Lung (tissue), 12 donors: ENCODE data around the gene ZNF738. TPM values are rescaled to one million over a fixed set of nuclear protein-coding genes. Genes with fewer than 3 reads are reported as not detected.

Experiments
- ATAC-seq: fragments of 200-7000 bp; cut with Tn5 transposase; one replicate; pipeline ENCODE4 v1.9.1; 2020; ENCODE audit warnings: moderate number of reproducible peaks; ENCODE audit not compliant: insufficient read depth, low FRiP score
- DNase-seq, 3 donors: peaks; one replicate each; pipeline ENCODE4 v3.0.0-alpha.2; 2013 to 2017
- H3K27ac ChIP-seq, 2 donors: one replicate each; pipeline ENCODE4 v1.5.1; 2013; ENCODE audit warnings: mild to moderate bottlenecking in 2 of 2, moderate library complexity in 2 of 2, control low read depth in 1 of 2, inconsistent platforms in 1 of 2, low read depth in 1 of 2, low read length in 1 of 2
- H3K27me3 ChIP-seq, 3 donors: one replicate each; pipeline ENCODE4 v1.5.1; 2013; ENCODE audit warnings: low read length in 2 of 3; ENCODE audit not compliant: control insufficient read depth in 3 of 3, insufficient read depth in 3 of 3
- H3K36me3 ChIP-seq, 4 donors: one replicate each; pipeline ENCODE4 v1.5.1; 2013; ENCODE audit warnings: low read length in 4 of 4, mild to moderate bottlenecking in 1 of 4, moderate library complexity in 1 of 4; ENCODE audit not compliant: control insufficient read depth in 4 of 4, insufficient read depth in 4 of 4
- H3K4me1 ChIP-seq, 5 donors: one replicate each; pipeline ENCODE4 v1.5.1; 2013; ENCODE audit warnings: low read length in 5 of 5, mild to moderate bottlenecking in 2 of 5, moderate library complexity in 1 of 5; ENCODE audit not compliant: control insufficient read depth in 5 of 5, insufficient read depth in 5 of 5
- H3K4me3 ChIP-seq: one replicate; pipeline ENCODE4 v1.5.1; 2013; ENCODE audit warnings: mild to moderate bottlenecking, control low read depth, moderate library complexity
- H3K9ac ChIP-seq, 2 donors: one replicate each; pipeline ENCODE4 v1.5.1; 2013; ENCODE audit warnings: low read length in 2 of 2, control low read depth in 1 of 2; ENCODE audit not compliant: insufficient read depth in 1 of 2
- H3K9me3 ChIP-seq, 4 donors: one replicate each; pipeline ENCODE4 v1.5.1; 2013; ENCODE audit warnings: low read length in 3 of 4, mild to moderate bottlenecking in 1 of 4, moderate library complexity in 1 of 4; ENCODE audit not compliant: control insufficient read depth in 4 of 4, insufficient read depth in 3 of 4
- WGBS, 2 donors: extraction: QIAGEN DNeasy Blood & Tissue Kit; methylation state at CpG; one replicate each; pipeline ENCODE4 v1.1.7; 2013; 5-methylcytosine and 5-hydroxymethylcytosine counted together
- polyA plus RNA-seq, 2 donors: library from polyadenylated mRNA; stranded (reverse); fragments of 200-250 nt; gene quantifications; one replicate each; pipeline ENCODE4 v1.2.1, GENCODE V29; 2013
- total RNA-seq, 2 donors: library from RNA; depleted of rRNA in 1 of 2; stranded (reverse); fragments of >200 nt in 1 of 2; gene quantifications; one replicate each; pipeline ENCODE4 v1.2.1, GENCODE V29; 2014 to 2021
- TF ChIP-seq, protein P1 (sequence below): IDR thresholded peaks from 2 replicates; pipeline ENCODE4 v1.5.1; 2012; ENCODE audit warnings: mild to moderate bottlenecking; ENCODE audit errors: control extremely low read depth, extremely low read depth
- donor health status: control.
- donor health status: control.
- donor health status: Bipolar disorder and iron deficiency.
- donor health status: healthy.
- donor health status: DM: yes; HTN: yes; CAD: no.

The ZNF738 gene
- total and polyA plus RNA-seq, 4 donors: 2.6 to 14.4 (median 6.9) TPM

DNA sequence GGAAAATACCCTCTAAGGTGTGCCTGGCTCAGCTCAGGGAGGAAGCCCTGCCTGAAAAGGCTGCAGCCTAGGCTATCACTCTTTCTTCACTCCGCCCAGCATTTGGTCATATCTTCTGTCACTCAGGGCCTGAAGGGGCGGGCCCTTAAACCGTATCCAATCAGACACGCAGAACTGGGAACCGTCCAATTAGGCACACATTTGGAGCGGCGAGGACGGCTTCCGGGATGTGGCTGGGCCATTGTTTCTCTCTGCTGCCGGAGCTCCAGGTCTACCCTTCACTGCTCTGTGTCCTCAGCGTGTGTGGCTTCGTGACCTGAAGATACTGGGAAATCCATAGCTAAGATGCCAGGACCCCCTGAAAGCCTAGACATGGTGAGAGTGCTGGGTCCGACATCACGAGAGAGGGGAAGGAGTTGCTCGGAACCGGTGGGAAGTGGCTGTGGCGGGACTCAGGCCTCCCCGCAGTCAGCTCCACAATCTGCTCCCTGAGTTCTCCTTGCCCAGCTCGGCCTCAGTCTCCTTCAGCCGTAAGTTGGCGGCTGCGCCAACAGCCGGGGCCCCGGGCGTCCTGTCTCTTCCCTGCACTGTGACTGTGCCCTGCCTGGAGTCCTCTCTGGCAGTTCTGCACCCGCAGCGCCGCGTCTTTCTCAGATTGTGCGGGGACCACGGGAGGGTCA, 38.2 kb downstream of the ZNF738 start, which contains the start of gene ZNF493:
Gene ZNF493, plus strand, starts transcription at position 241 of the 680 bp plus-strand sequence. Its CDS starts 105 bp downstream, at position 346.
- 0 to 1% methylated on average over 31 of the region's 31 CpGs for WGBS, 2 donors

DNA sequence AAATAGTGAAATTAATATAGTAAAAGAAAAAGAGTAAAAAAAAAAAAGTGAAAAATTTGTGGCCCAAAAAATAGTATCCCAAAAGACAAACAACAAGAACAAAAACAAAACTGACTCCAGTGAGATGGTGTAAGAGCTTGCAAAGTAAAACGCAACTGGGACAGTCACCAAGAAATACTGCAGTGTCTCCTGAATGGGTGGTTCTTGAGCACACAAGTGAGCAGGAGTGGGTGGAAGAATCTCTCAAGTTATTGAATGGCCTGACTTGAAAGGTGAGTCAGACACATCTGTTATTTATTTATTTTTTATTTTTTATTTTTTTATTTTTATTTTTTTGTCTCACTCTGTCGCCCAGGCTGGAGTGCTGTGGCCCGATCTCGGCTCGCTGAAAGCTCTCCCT, 40.1 kb downstream of the ZNF738 start:
- 93 to 94% methylated on average over 5 of the region's 5 CpGs for WGBS, 2 donors

More for the DNA sequence above, 38.2 kb downstream of the ZNF738 start, which contains the start of gene ZNF493:
- ATAC-seq: peak; percentile 98
- Histone ChIP-seq H3K4me1 (peaks cover 0 to 9% (median 4%) of the 10 kb centered on the region in 5 donors), H3K36me3 (peaks cover 0 to 3% (median under 1%) of the 10 kb centered on the region in 4 donors), H3K27ac (peak within 1 kb of the TSS; percentile 74 to 87), H3K9ac (peak within 1 kb of the TSS; percentile 26 to 96), H3K4me3 (peak within 1 kb of the TSS; percentile 65), H3K27me3 (no peaks in the 10 kb centered on the region), H3K9me3 (peaks cover 0 to 3% (median 0%) of the 10 kb centered on the region in 4 donors)
- TF ChIP-seq, protein P1, sequence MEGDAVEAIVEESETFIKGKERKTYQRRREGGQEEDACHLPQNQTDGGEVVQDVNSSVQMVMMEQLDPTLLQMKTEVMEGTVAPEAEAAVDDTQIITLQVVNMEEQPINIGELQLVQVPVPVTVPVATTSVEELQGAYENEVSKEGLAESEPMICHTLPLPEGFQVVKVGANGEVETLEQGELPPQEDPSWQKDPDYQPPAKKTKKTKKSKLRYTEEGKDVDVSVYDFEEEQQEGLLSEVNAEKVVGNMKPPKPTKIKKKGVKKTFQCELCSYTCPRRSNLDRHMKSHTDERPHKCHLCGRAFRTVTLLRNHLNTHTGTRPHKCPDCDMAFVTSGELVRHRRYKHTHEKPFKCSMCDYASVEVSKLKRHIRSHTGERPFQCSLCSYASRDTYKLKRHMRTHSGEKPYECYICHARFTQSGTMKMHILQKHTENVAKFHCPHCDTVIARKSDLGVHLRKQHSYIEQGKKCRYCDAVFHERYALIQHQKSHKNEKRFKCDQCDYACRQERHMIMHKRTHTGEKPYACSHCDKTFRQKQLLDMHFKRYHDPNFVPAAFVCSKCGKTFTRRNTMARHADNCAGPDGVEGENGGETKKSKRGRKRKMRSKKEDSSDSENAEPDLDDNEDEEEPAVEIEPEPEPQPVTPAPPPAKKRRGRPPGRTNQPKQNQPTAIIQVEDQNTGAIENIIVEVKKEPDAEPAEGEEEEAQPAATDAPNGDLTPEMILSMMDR: no peak
- DNase-seq: peak; percentile 95 to 98 (median 98)

DNA sequence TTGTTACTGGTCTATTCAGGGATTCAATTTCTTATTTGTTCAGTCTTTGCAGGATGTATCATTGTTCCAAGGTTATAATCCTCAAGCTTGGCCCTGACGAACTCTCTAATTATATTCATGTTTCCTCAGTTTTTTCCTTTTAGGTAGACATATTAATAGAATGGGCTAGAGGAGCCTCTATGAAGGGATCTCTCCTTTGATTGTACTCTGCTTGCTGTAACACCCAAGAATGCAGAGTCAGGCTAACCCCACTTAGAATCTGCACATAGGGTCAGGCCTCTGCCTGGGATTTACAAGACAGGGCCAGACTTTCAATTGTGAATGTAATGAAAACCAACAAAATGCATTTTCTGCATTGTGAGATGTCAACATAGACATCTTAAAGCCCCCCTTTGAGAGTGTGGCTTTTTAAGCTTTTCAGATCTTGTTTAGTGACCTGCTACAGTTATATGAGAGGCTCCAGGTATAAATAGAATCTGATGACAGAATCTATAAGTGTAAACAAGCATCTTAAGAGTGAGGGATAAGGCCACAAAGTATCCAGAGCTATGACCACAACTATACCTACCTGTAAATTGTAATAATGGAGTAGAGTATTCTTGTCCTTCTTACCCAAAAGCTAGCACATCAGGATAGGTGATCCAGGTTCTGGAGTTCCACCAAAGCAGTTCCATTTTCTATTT, 43.6 kb downstream of the ZNF738 start:
- 85 to 88% methylated on average over 1 of the region's 1 CpG for WGBS, 2 donors

More for the DNA sequence above, 40.1 kb downstream of the ZNF738 start:
- no peak for ATAC-seq
- Histone ChIP-seq H3K4me3 (no peak overlapping the region), H3K36me3 (peaks cover 0 to 5% (median 4%) of the 10 kb centered on the region in 4 donors), H3K4me1 (peaks cover 0 to 23% (median 4%) of the 10 kb centered on the region in 5 donors), H3K27me3 (no peaks in the 10 kb centered on the region), H3K9ac (no peak overlapping the region), H3K27ac (no peak overlapping the region), H3K9me3 (peaks cover 0 to 2% (median 0%) of the 10 kb centered on the region in 4 donors)
- DNase-seq: no peak
- TF ChIP-seq, protein P1: no peak

More for the DNA sequence above, 43.6 kb downstream of the ZNF738 start:
- Histone ChIP-seq H3K9me3 (peaks cover 0 to 3% (median 0%) of the 10 kb centered on the region in 4 donors), H3K9ac (no peak overlapping the region), H3K4me1 (peaks cover 0 to 23% (median 4%) of the 10 kb centered on the region in 5 donors), H3K36me3 (peaks cover 0 to 12% (median 2%) of the 10 kb centered on the region in 4 donors), H3K27me3 (no peaks in the 10 kb centered on the region), H3K4me3 (no peak overlapping the region), H3K27ac (no peak overlapping the region)
- TF ChIP-seq, protein P1: no peak
- DNase-seq: no peak
- ATAC-seq: no peak
